Testis (tissue), 2 donors: ENCODE data around the gene USP15.

Source experiments
- CTCF ChIP-seq, 3 experiments: fragments of 450-650 bp in 2 of 3; fragments of 200-600 bp in 1 of 3; sonication (generic) in 1 of 3; IDR thresholded peaks; one replicate each; pipeline ENCODE4 v1.5.1; 2016 to 2019; ENCODE audit warnings: antibody characterized with exemption in 3 of 3, mild to moderate bottlenecking in 2 of 3, moderate library complexity in 1 of 3
- POLR2A ChIP-seq: fragments of 450-650 bp; IDR thresholded peaks from one replicate; pipeline ENCODE4 v1.6.1; 2017; ENCODE audit warnings: antibody characterized with exemption, mild to moderate bottlenecking, moderate library complexity

- no peak for TF ChIP-seq POLR2A
- no peak for TF ChIP-seq CTCF (IDR thresholded peaks at IDR 0.05)
Observed at GRCh38 chr12:62403031-62403430, 142.8 kb downstream of the USP15 start.
